Skeletal muscle satellite cell (primary cell): ENCODE data around the gene ZNF669. TPM values are rescaled to one million over a fixed set of nuclear protein-coding genes. Genes with fewer than 3 reads are reported as not detected.
A peak's percentile ranks its signal among the peaks of the same experiment; 100 is the strongest.
"Not testable (repeated sequence)": the region's sequence is repeated elsewhere in the genome, so short reads cannot be mapped to it uniquely, and the experiment has no call there.

ENCODE experiments used
- H3K27me3 ChIP-seq: 2 replicates; pipeline ENCODE4 v1.7.0; 2013; ENCODE audit warnings: low read length; ENCODE audit not compliant: control insufficient read depth, insufficient read depth
- H3K36me3 ChIP-seq: 2 replicates; pipeline ENCODE4 v1.7.0; 2013; ENCODE audit warnings: mild to moderate bottlenecking, control low read depth, low read length; ENCODE audit not compliant: insufficient read depth
- H3K4me1 ChIP-seq: 2 replicates; pipeline ENCODE4 v1.7.0; 2013; ENCODE audit warnings: low read length; ENCODE audit not compliant: control insufficient read depth, insufficient read depth
- H3K4me2 ChIP-seq: 2 replicates; pipeline ENCODE4 v1.7.0; 2013; ENCODE audit warnings: mild to moderate bottlenecking, low read length
- H3K4me3 ChIP-seq: 2 replicates; pipeline ENCODE4 v1.7.0; 2013; ENCODE audit warnings: low read length
- H3K9ac ChIP-seq: 2 replicates; pipeline ENCODE4 v1.7.0; 2013; ENCODE audit warnings: mild to moderate bottlenecking, low read depth, low read length, moderate library complexity
- H3K9me3 ChIP-seq: replicated peaks from 2 replicates; pipeline ENCODE4 v1.7.0; 2013; ENCODE audit warnings: mild to moderate bottlenecking, control low read depth, low read length
- total RNA-seq: library from RNA; depleted of rRNA; stranded (reverse); fragments of >200 nt; gene quantifications from 2 replicates; pipeline ENCODE4 v1.2.3, GENCODE V29; 2012; rRNA removed

Gene ZNF669
- 6.8 and 7.6 TPM in 2 replicates for total RNA-seq

DNA sequence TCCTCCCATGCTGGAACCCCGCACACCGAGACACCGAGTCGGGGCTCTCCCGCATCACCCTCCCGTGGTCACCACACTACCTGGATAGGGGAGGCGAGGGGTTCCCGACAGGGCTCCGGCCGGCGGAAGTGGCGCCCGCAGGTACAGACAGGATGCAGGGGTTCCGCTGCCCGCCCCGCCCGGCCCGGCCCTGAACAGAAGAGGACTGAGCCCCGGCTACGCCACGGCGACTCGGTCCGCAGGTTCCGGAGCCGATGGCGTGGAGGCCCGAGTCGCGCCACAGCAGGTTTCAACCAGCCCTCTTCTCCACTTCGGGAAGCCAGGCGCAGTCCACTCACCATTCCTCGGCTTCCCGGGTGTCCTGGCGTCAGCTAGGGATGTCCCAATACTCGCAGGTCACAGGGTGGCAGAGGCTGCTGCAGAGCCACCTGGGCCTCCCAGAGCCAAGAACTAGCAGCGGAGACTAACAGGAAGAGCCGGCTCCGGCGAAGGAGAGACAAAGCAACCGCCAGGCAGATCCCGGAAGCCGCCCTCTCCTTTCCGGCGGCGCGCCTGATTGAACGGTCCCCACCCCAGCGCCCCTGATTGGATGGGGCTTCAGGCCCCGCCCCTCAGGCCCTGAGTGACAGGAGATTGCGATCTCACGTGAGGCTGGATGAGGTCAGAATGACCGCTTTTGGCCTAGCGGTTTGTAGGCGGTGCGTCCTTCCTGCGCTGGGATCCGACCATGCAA, at the start of gene ZNF669:
ZNF669 (minus strand) TSS at position 498 of the 733 bp plus-strand sequence; CDS start at position 341, 157 bp downstream.
- Histone ChIP-seq H3K4me1 (peaks cover 6% of the 10 kb centered on the region), H3K4me2 (peak within 1 kb of the TSS; percentile 94), H3K4me3 (peak within 1 kb of the TSS; percentile 99), H3K9ac (peak within 1 kb of the TSS; percentile 96), H3K9me3 (peaks cover 22% of the 10 kb centered on the region), H3K27me3 (peaks cover 7% of the 10 kb centered on the region), H3K36me3 (peaks cover 31% of the 10 kb centered on the region)

DNA sequence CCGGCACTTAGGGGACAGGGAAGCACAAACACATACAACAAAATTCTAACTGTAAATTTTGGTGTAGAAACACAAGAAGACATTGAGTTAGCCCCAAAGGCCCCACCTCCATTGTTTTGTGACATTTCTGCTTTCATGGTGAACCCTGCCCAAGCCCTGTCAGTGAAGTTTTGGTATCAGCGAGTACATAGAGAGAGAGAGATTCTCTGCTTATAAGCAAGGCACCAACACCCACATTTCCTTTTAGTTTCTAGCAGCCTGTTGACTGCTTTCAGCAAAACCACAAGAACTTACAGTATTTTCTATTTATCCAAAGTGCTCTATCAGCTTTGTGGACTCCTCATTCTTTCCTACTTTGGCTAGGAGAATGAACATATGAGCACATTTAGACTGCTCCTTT, 43.6 kb upstream of the ZNF669 start:
- H3K4me2 ChIP-seq = no peak overlapping the region
- H3K9ac ChIP-seq = no peak overlapping the region
- H3K27me3 ChIP-seq = no peaks in the 10 kb centered on the region
- H3K36me3 ChIP-seq = peaks cover 45% of the 10 kb centered on the region
- H3K4me3 ChIP-seq = no peak overlapping the region
- H3K4me1 ChIP-seq = no peaks in the 10 kb centered on the region
- peaks cover 34% of the 10 kb centered on the region for H3K9me3 ChIP-seq

GRCh38 chr1:247147120-247147519, 43.0 kb upstream of the ZNF669 start:
- H3K9ac ChIP-seq, H3K27me3 ChIP-seq, H3K4me2 ChIP-seq, H3K4me3 ChIP-seq, H3K4me1 ChIP-seq: not testable (repeated sequence)
- H3K36me3 ChIP-seq = peaks cover 45% of the 10 kb centered on the region
- H3K9me3 ChIP-seq = peaks cover 34% of the 10 kb centered on the region

DNA sequence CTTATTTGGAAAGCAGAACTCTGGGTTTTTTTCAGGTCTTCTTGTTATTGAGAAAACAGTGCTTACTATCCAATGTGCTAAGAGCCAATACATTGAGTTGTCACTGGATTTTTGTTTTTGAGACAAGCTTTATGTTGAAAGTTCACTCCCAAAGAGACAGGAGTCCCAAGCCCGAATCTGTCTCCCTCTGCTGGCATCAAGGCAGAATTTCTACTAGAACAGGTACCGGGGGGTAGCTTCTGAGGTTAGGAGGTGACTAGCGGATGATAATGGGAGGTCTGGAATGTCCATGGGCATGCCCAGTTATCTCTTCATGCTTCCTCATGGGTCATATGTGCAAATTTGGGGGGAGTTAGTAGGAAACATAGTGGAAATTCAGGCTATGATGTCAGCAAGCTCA, 42.5 kb upstream of the ZNF669 start:
- no peak overlapping the region for H3K4me2 ChIP-seq
- H3K9ac ChIP-seq = no peak overlapping the region
- H3K9me3 ChIP-seq = peaks cover 34% of the 10 kb centered on the region
- H3K27me3 ChIP-seq = no peaks in the 10 kb centered on the region
- H3K36me3 ChIP-seq = peaks cover 47% of the 10 kb centered on the region
- no peaks in the 10 kb centered on the region for H3K4me1 ChIP-seq
- no peak overlapping the region for H3K4me3 ChIP-seq

DNA sequence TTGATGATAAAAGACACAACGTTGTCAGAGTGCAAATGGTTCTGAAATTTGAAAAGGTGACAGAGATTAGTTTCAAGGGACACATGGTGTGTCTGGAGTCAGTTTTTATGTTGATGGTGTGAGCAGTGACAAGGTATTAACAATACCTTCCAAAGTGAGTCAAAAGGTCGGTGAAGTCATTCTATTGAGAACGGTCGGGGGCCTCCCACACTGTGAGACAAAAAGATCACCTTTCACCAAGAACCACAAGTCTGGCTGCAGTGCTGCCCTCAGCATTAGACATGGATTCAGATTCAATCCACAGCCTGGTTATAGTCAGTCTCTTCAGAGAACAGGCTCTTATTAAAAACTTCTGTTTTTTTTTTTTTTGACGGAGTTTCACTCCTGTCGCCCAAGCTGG, 41.1 kb upstream of the ZNF669 start:
- Histone ChIP-seq H3K9me3 (peaks cover 46% of the 10 kb centered on the region), H3K27me3 (no peaks in the 10 kb centered on the region), H3K36me3 (peaks cover 45% of the 10 kb centered on the region), H3K4me1 (no peaks in the 10 kb centered on the region), H3K9ac (no peak overlapping the region), H3K4me3 (no peak overlapping the region), H3K4me2 (no peak overlapping the region)

GRCh38 chr1:247139557-247139956, 35.4 kb upstream of the ZNF669 start:
- not testable (repeated sequence) for H3K4me1 ChIP-seq, H3K27me3 ChIP-seq, H3K4me3 ChIP-seq, H3K9ac ChIP-seq, H3K4me2 ChIP-seq
- Histone ChIP-seq H3K9me3 (peaks cover 40% of the 10 kb centered on the region), H3K36me3 (peaks cover 18% of the 10 kb centered on the region)

DNA sequence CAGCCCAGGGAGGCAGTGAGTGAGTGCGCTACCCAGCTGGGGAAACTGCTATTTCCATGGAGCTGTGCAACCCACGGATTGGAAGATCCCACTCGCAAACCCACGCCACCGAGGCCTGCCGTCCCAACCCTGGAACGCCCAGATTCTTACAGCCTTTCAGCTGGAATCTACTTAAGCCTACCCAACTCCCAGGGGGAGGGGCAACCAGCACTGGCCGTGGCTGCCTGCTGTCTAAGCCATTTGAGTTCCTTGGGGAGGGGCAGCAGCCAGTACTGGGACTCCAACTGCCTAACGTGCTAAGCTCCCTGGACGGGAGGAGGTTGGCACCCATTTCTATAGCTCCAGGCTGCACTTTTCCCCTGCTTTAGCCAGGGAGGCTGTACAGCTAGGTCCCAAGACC, 27.1 kb upstream of the ZNF669 start:
- no peak overlapping the region for H3K4me3 ChIP-seq

DNA sequence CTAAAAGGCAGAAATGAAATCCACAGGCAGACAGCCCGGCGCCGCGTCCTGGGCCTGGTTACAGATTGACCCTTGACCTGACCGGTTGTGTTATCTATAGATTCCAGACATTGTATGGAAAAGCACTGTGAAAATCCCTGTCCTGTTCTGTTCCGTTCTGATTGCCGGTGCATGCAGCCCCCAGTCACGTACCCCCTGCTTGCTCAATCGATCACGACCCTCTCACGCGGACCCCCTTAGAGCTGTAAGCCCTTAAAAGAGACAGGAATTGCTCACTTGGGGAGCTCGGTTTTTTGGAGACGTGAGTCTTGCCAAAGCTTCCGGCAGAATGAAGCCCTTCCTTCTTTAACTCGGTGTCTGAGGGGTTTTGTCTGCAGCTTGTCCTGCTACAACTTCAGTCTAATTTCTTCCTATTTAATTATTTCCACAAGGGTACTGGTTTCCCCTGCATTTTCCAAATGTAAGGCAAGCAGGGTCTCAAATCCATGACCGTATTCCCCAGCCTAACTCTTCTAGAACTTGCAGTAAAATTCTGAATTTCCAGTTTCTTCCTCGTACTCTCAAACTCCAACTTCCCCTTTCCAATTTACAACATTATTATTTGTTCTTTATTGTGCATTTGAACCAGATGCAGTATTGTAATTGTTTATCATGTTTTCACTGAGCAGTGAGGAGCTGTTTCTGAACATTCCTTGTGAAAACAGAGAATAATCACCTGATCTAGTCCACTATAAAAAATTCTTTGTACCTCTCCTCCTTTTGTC, 23.5 kb upstream of the ZNF669 start:
- H3K9ac ChIP-seq, H3K27me3 ChIP-seq, H3K4me1 ChIP-seq: not testable (repeated sequence)
- H3K36me3 ChIP-seq = peaks cover 16% of the 10 kb centered on the region
- peaks cover 12% of the 10 kb centered on the region for H3K9me3 ChIP-seq
- H3K4me3 ChIP-seq = peak overlapping the region; percentile 52
- peak overlapping the region; percentile 74 for H3K4me2 ChIP-seq

More for the DNA sequence above, 27.1 kb upstream of the ZNF669 start:
- peaks cover 16% of the 10 kb centered on the region for H3K36me3 ChIP-seq
- no peak overlapping the region for H3K4me2 ChIP-seq
- H3K9ac ChIP-seq = no peak overlapping the region
- peaks cover 12% of the 10 kb centered on the region for H3K9me3 ChIP-seq
- H3K27me3 ChIP-seq = no peaks in the 10 kb centered on the region
- H3K4me1 ChIP-seq = no peaks in the 10 kb centered on the region

- H3K4me2 ChIP-seq, H3K27me3 ChIP-seq, H3K4me1 ChIP-seq, H3K9ac ChIP-seq, H3K4me3 ChIP-seq, H3K9me3 ChIP-seq: not testable (repeated sequence)
- peaks cover 12% of the 10 kb centered on the region for H3K36me3 ChIP-seq
These were observed 22.4 kb upstream of the ZNF669 start for GRCh38 chr1:247126601-247127000.

- H3K4me2 ChIP-seq, H3K9ac ChIP-seq, H3K36me3 ChIP-seq, H3K9me3 ChIP-seq, H3K4me3 ChIP-seq, H3K27me3 ChIP-seq, H3K4me1 ChIP-seq: not testable (repeated sequence)
These were observed 22.0 kb upstream of the ZNF669 start for GRCh38 chr1:247126166-247126565.

GRCh38 chr1:247121382-247121781, 17.2 kb upstream of the ZNF669 start:
- no peaks in the 10 kb centered on the region for H3K9me3 ChIP-seq
- H3K9ac ChIP-seq = no peak overlapping the region
- H3K36me3 ChIP-seq = no peaks in the 10 kb centered on the region
- no peaks in the 10 kb centered on the region for H3K27me3 ChIP-seq
- no peak overlapping the region for H3K4me3 ChIP-seq
- no peak overlapping the region for H3K4me2 ChIP-seq
- no peaks in the 10 kb centered on the region for H3K4me1 ChIP-seq

DNA sequence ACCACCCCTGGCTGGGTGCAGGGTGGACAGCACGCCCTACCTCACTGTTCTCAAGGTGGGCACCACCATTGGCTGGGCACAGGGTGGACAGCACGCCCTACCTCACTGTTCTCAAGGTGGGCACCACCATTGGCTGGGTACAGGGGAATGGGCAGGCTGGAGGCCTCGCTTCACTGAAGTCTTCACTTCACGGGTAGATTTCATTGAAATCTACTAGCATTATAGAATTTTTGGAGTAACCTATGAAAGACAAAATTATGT, 16.2 kb upstream of the ZNF669 start:
- H3K4me2 ChIP-seq, H3K9ac ChIP-seq: not testable (repeated sequence)

More for the DNA sequence above, 16.2 kb upstream of the ZNF669 start:
- not testable (repeated sequence) for H3K27me3 ChIP-seq, H3K9me3 ChIP-seq, H3K36me3 ChIP-seq, H3K4me3 ChIP-seq, H3K4me1 ChIP-seq
